Measurements from ENCODE around the gene AJAP1.

GRCh38 chr1:4615138-4615470 is 39.3 kb upstream of the AJAP1 start:
- TF ChIP-seq POU6F1 (CRISPR knock-in tag; IDR thresholded peaks at IDR 0.05; ENCODE audit: borderline replicate concordance, low read depth): no peak
- TF ChIP-seq PATZ1 (CRISPR knock-in tag; IDR thresholded peaks at IDR 0.05; ENCODE audit: borderline replicate concordance): no peak
- TF ChIP-seq ZFP30 (CRISPR knock-in tag; IDR thresholded peaks at IDR 0.05): no peak
- TF ChIP-seq TSHZ2 (CRISPR knock-in tag; IDR thresholded peaks at IDR 0.05): no peak
- TF ChIP-seq TCF4 (CRISPR knock-in tag; IDR thresholded peaks at IDR 0.05; ENCODE audit: borderline replicate concordance): no peak
- no peak for TF ChIP-seq ZNF8 (CRISPR knock-in tag; IDR thresholded peaks at IDR 0.05)
- no peak for TF ChIP-seq ZFP3 (CRISPR knock-in tag; IDR thresholded peaks at IDR 0.05)
- TF ChIP-seq BACH2 (CRISPR knock-in tag; IDR thresholded peaks at IDR 0.05; ENCODE audit: borderline replicate concordance): no peak
- no peak for TF ChIP-seq CSRNP3 (CRISPR knock-in tag; IDR thresholded peaks at IDR 0.05)
- no peak for TF ChIP-seq ARNTL (CRISPR knock-in tag; IDR thresholded peaks at IDR 0.05; ENCODE audit: borderline replicate concordance, low read depth)
